ENCODE results near the gene RAD9A. TPM values are rescaled to one million over a fixed set of nuclear protein-coding genes. Genes with fewer than 3 reads are reported as not detected.

RAD9A gene
- total and polyA plus RNA-seq, 2 of the 4 experiments (the other 2 are of a cell fraction), result 2.0 to 10.3 TPM

- Histone ChIP-seq H2BK15ac (ENCODE audit: low read depth, low read length) (peak overlapping the region; percentile 50; the same call in 1 of the 3 replicates), H3K9me3 (ENCODE audit: control insufficient read depth, insufficient read depth, low read length) (no peaks in the 10 kb centered on the region), H3K4me2 (ENCODE audit: low read depth, low read length) (peak overlapping the region; percentile 66), H4K20me1 (ENCODE audit: insufficient read depth, low read length) (peaks cover 61% of the 10 kb centered on the region), H4K91ac (ENCODE audit: insufficient read depth, low read depth, low read length) (peak overlapping the region; percentile 86), H3K56ac (ENCODE audit: extremely low read depth, insufficient read depth, low read length) (no peak overlapping the region), H3K79me1 (ENCODE audit: low read depth in 1 of 2, low read length in 2 of 2) (peaks cover 5 to 71% of the 10 kb centered on the region in 2 experiments; a peak in 3 of 4 replicates), H4K5ac (ENCODE audit: low read depth, low read length) (peak overlapping the region; percentile 28), H3K23ac (ENCODE audit: low read depth, low read length) (peak overlapping the region; percentile 13), H3K9me1 (ENCODE audit: insufficient read depth, low read length) (peaks cover 44% of the 10 kb centered on the region), H3K9ac (ENCODE audit: low read depth, low read length) (peak overlapping the region; percentile 10; the same call in 1 of the 2 replicates), H3K14ac (replicated peaks; ENCODE audit: low read depth, low read length) (peak overlapping the region; percentile 77), H4K8ac (ENCODE audit: low read depth in 2 of 2, low read length in 2 of 2) (peak overlapping the region in 1 of 2 experiments; percentile 37; a peak in 1 of 4 replicates), H3K27me3 (ENCODE audit: control insufficient read depth, insufficient read depth, low read length) (no peaks in the 10 kb centered on the region), H2AK5ac (ENCODE audit: low read depth, low read length) (peak overlapping the region; percentile 75), H3K4me1 (ENCODE audit: control insufficient read depth, insufficient read depth, low read length) (peaks cover 57% of the 10 kb centered on the region), H3K4me3 (ENCODE audit: insufficient read depth, low read depth, low read length) (no peak overlapping the region), H2AFZ (replicated peaks; ENCODE audit: low read length, poor library complexity) (no peak overlapping the region), H2AK9ac (replicated peaks; ENCODE audit: low read depth, low read length, poor library complexity) (peak overlapping the region; percentile 63), H2BK5ac (ENCODE audit: low read depth, low read length, poor library complexity, severe bottlenecking) (peak overlapping the region; percentile 77), H3K4ac (ENCODE audit: low read depth, low read length) (peak overlapping the region; percentile 81), H2BK20ac (ENCODE audit: low read depth, low read length) (peak overlapping the region; percentile 73), H3K18ac (ENCODE audit: low read depth, low read length) (peak overlapping the region; percentile 58), H3K27ac (ENCODE audit: insufficient read depth, low read length) (peak overlapping the region; percentile 82), H2BK120ac (ENCODE audit: low read depth, low read length) (peak overlapping the region; percentile 72), H3K36me3 (ENCODE audit: control insufficient read depth, insufficient read depth, low read length) (peaks cover 16% of the 10 kb centered on the region)
- peak; percentile 71 for DNase-seq
- in situ Hi-C loops (cut with MboI; ENCODE audit: low sequenced_read_pairs) (no loop called here), intact Hi-C loops (cut with micrococcal nuclease) (loop anchor here (2.0 kb wide), 1 partner anchor 13 kb away; no protein-coding TSS in a partner anchor), dilution Hi-C loops (cut with HindIII; ENCODE audit: low sequenced_read_pairs, unreplicated experiment) (no loop called here)
- TF ChIP-seq RAD21 (IDR thresholded peaks at IDR 0.05; ENCODE audit: low read length) (peak; percentile 15; the same call in 1 of the 2 replicates), USF2 (IDR thresholded peaks at IDR 0.05; ENCODE audit: low read depth, low read length) (no peak)
- POLR2A ChIA-PET (ENCODE audit: unreplicated experiment), result interaction anchor here (0.5 to 1.2 kb wide), 3 partner anchors 17 to 26 kb away, joined by 3 read pairs; partner anchors contain the start of gene POLD4
- CTCF ChIA-PET, result interaction anchor here (1.6 to 2.3 kb wide), 5 partner anchors 13 to 24 kb away, joined by 4 to 15 read pairs (median 9); partner anchors contain the start of gene POLD4
- BruUV-seq (replicated peaks), result no TSS peak
- ATAC-seq (ENCODE audit: low read depth), result no peak
- 20% methylated on average over 6 of the region's 12 CpGs; no CpG with 5 or more reads in 1 of the 2 experiments for WGBS, 2 experiments (ENCODE audit: extremely low coverage in 2 of 2, insufficient read length in 1 of 2)
Observed at GRCh38 chr11:67369801-67370284, 21.9 kb upstream of the RAD9A start.
